ENCODE measurements around the gene ARMH1. TPM values are rescaled to one million over a fixed set of nuclear protein-coding genes. Genes with fewer than 3 reads are reported as not detected.

The ARMH1 gene
- total RNA-seq, 1 donor from 2014 or later = not detected

DNA sequence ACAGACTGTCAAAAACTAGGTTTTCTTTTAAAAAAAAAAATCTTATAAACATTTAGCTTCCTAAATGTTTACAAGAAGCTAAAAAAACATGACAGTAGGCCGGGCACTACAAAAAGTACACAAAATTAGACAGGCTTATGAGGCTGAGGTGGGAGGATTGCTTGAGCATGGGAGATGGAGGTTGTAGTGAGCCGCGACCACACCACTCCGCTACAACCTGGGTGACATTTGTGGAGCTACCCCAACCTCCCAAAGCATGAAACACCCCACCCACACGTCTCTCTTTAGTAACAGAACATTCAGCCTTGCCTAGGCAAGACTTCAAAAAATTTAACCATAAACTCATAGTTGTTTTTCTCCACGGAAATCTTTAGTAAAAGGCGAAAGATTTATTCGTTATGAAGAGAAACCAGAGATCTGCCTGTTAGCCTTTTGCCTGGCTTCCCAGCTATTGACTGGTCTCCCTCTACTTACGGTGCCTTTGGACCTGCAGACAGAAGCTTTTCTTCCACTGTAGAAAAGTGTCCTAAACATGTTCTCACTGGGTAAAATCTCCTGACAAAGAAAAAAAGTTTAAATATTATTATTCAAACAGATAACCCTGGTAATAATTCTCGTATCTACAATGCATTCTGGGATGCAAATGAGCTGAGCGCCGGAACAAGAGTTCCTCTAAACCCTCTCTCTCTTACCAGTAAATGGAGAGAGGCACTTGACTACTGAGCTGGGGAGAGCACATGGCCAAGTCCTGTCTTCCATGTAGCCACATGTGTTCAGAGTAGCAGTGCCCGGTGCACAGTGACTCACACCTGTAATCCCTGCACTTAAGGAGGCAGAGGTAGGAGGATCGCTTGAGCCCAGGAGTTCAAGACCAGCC, 47.2 kb downstream of the ARMH1 start:
- H3K4me3 ChIP-seq (ENCODE audit: low read depth, low read length) = no peak overlapping the region
- no peak for TF ChIP-seq CTCF (conservative IDR thresholded peaks at IDR 0.05; ENCODE audit: low read depth, low read length)
- DNase-seq (ENCODE audit: low read depth) = peak; percentile 65

DNA sequence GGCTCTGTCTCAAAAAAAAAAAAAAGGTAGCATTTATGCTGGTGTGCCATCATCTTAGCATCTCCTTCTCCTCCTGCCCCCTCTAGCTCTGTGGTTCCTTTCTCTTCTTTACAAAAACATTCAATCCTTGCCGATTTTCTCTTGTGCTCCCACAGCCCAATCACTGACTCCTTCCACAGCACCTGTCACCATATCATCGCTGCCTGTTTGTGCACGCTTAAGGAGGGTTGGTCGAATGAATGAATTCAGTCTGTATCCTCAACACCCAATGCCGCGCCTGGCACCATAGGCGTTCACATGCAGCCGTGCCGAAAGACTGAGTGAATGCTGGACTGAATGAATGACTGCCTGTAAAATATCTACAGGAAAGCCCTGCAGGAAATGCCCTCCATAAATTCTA, 48.5 kb downstream of the ARMH1 start:
- no peak for TF ChIP-seq CTCF (conservative IDR thresholded peaks at IDR 0.05; ENCODE audit: low read depth, low read length)

GRCh38 chr1:44723496-44724295, 49.2 kb downstream of the ARMH1 start:
- TF ChIP-seq CTCF (conservative IDR thresholded peaks at IDR 0.05; ENCODE audit: low read depth, low read length) = no peak
- DNase-seq (ENCODE audit: low read depth) = no peak
- no peak overlapping the region for H3K4me3 ChIP-seq (ENCODE audit: low read depth, low read length)

More for the DNA sequence above, 48.5 kb downstream of the ARMH1 start:
- no peak overlapping the region for H3K4me3 ChIP-seq (ENCODE audit: low read depth, low read length)
- no peak for DNase-seq (ENCODE audit: low read depth)

DNA sequence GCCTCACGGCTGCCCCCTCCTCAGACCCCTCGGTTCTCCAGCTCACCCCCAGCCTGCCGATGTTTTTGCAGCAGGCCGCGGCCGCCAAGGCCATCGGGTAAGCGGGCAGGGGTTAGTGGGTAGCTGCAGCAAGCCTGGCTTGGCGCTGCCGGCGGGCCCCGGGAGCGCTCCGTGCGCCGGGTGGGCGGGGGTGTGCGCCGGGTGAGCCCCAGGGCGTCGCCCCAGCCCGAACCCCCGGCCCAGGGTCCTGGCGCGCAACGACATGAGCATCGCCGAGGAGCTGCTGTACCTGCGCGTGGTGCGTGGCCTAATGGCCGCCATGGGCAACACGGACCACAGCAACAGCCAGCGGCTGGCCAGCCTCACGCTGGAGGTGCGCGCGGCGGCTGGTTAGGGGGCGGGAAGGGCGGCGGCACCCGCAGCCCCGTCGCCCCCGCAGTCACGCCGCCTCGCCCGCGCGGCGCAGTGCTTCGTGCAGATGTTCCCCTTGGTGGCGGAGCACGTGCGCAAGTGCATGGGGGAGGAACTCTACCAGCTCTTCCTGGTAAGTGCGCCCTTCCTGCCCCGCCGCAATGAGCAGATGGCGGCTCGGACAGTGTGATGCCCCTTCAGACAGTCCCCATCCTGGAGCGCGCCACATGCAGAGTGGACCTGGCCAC, 49.9 kb downstream of the ARMH1 start:
- no peak overlapping the region for H3K4me3 ChIP-seq (ENCODE audit: low read depth, low read length)
- no peak for DNase-seq (ENCODE audit: low read depth)
- no peak for TF ChIP-seq CTCF (conservative IDR thresholded peaks at IDR 0.05; ENCODE audit: low read depth, low read length)

- H3K4me3 ChIP-seq (ENCODE audit: low read depth, low read length) = no peak overlapping the region
- TF ChIP-seq CTCF (conservative IDR thresholded peaks at IDR 0.05; ENCODE audit: low read depth, low read length) = no peak
- DNase-seq (ENCODE audit: low read depth) = no peak
These were observed 50.6 kb downstream of the ARMH1 start for GRCh38 chr1:44724955-44725698.

- TF ChIP-seq CTCF (conservative IDR thresholded peaks at IDR 0.05; ENCODE audit: low read depth, low read length) = peak; percentile 86
- peak; percentile 99 for DNase-seq (ENCODE audit: low read depth)
- peak within 1 kb of the TSS; percentile 25 for H3K4me3 ChIP-seq (ENCODE audit: low read depth, low read length)
These were observed 56.4 kb downstream of the ARMH1 start, which contains the start of gene RNU5D-1 for GRCh38 chr1:44730741-44731512. TSS of gene RNU5D-1 (minus strand) at chr1:44731170.
